K562 (cell line): ENCODE results near the gene JHY.

ENCODE experiments used
- CTCF ChIP-seq, 3 experiments: IDR thresholded peaks in 2 of 3; conservative IDR thresholded peaks in 1 of 3; 2 replicates each; pipeline ENCODE4 v1.5.1; 2011 to 2012; ENCODE audit warnings: low read length in 3 of 3, mild to moderate bottlenecking in 3 of 3, control low read depth in 2 of 3, improper control_type of control experiment in 1 of 3, inconsistent platforms in 1 of 3, low read depth in 1 of 3, mixed read lengths in 1 of 3, moderate library complexity in 1 of 3; ENCODE audit not compliant: insufficient read depth in 2 of 3
- SMC3 ChIP-seq: conservative IDR thresholded peaks from 2 replicates; pipeline ENCODE4 v1.6.1; 2011; ENCODE audit warnings: low read depth, low read length, improper control_type of control experiment; ENCODE audit not compliant: insufficient read depth

DNA sequence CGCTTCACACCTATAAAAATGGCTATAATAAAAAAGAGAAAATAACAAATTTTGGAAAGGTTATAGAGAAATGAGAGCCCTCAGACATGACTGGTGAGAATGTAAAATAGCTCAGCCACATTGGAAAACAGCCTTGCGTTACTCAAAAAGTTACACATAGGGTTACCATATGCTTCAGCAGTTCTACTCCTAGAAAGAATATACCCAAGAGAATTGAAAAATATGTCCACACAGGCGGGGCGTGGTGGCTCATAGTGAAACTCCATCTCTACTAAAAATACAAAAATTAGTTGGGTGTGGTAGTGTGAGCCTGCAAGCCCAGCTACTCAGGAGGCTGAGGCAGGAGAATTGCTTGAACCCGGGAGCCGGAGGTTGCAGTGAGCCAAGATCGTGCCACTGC is 7.6 kb upstream of the JHY start:
- no peak for TF ChIP-seq CTCF (IDR thresholded peaks at IDR 0.05 in 2 of 3, conservative IDR thresholded peaks at IDR 0.05 in 1 of 3; ENCODE audit: insufficient read depth in 2 of 3, low read depth in 1 of 3, low read length in 3 of 3)
- TF ChIP-seq SMC3: no peak
